Mononuclear cell (primary cell): ENCODE measurements around the gene PID1. TPM values are rescaled to one million over a fixed set of nuclear protein-coding genes. Genes with fewer than 3 reads are reported as not detected.

Source experiments
- H3K27me3 ChIP-seq: 2 replicates; pipeline ENCODE4 v1.6.0; 2011; ENCODE audit warnings: low read length, control low read depth; ENCODE audit not compliant: insufficient read depth
- H3K4me1 ChIP-seq: 2 replicates; pipeline ENCODE4 v1.5.1; 2011; ENCODE audit warnings: mild to moderate bottlenecking, low read length, control low read depth; ENCODE audit not compliant: insufficient read depth
- H3K4me3 ChIP-seq: 2 replicates; pipeline ENCODE4 v1.5.1; 2011; ENCODE audit warnings: mild to moderate bottlenecking, low read length, moderate library complexity
- H3K9me3 ChIP-seq: 2 replicates; pipeline ENCODE4 v1.5.1; 2011; ENCODE audit warnings: low read depth, mild to moderate bottlenecking, control low read depth, low read length
- total RNA-seq: library from RNA; depleted of rRNA; stranded (reverse); fragments of >200 nt; gene quantifications from one replicate; pipeline ENCODE4 v1.2.3, GENCODE V29; 2012

PID1 gene
- total RNA-seq, 1 donor = 8.4 TPM

GRCh38 chr2:229107601-229108000 is 163.5 kb downstream of the PID1 start:
- no peaks in the 10 kb centered on the region for H3K4me1 ChIP-seq
- H3K27me3 ChIP-seq = no peaks in the 10 kb centered on the region
- no peaks in the 10 kb centered on the region for H3K9me3 ChIP-seq
- H3K4me3 ChIP-seq = no peak overlapping the region

DNA sequence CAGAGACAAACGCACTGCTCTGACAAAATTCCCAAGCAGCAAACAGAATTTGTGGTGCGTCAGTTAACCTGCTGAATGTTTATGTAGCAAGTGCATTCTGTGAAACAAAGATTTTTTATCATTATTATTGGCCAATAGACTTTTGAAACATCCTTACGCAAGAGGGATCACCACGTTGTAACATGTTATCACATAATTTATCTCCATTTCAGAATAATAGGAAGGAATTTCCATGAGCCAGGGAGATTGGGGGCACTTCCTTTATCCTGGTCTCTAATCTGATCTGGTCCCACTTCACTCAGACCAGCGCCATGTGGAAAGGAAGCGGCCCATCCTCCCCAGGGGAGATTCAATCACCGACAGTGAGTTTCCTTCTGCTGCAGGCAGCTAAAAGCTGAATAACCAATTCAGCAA is 166.1 kb downstream of the PID1 start:
- H3K27me3 ChIP-seq = no peaks in the 10 kb centered on the region
- H3K4me1 ChIP-seq = no peaks in the 10 kb centered on the region
- H3K9me3 ChIP-seq = no peaks in the 10 kb centered on the region
- H3K4me3 ChIP-seq = no peak overlapping the region

DNA sequence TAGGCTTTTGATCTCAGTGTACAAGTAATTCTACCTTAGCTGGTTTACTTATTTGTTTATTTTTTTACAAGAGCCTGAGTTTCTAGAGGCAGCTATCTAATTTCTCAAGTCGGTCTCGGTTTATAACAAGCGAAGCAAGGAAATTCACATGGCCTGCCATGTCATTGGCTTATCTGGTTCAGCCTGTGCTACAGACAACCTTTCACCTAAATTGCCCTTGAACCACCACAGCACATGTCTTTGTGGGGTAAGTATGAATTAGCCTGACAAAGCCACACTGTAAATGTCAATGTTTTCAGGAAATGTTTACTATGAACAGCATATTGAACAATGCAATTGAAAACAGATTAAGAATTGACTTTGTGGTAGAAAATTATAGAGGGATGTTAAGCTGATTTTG is 167.1 kb downstream of the PID1 start:
- Histone ChIP-seq H3K4me3 (no peak overlapping the region), H3K4me1 (no peaks in the 10 kb centered on the region), H3K9me3 (no peaks in the 10 kb centered on the region), H3K27me3 (no peaks in the 10 kb centered on the region)

DNA sequence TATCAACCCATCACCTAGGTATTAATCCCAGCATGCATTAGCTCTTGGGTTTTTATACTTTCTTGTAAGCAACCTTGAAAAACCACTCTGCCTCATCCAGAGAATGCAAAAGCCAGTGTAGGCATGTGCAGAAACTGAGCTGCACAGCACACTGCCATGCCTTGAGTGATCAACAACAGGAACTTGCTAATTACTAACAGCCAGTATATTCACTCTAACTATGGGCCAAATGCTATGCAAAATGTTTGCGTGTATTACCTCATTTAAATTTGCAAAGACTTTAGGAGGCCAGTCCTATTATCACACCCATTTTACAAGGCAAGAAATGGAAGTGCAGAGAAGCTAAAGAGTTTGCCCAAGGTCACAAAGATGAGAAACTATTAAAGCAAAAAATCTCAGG is 169.8 kb downstream of the PID1 start:
- Histone ChIP-seq H3K4me1 (no peaks in the 10 kb centered on the region), H3K4me3 (no peak overlapping the region), H3K9me3 (no peaks in the 10 kb centered on the region), H3K27me3 (no peaks in the 10 kb centered on the region)

- Histone ChIP-seq H3K9me3 (no peaks in the 10 kb centered on the region), H3K4me3 (no peak overlapping the region), H3K4me1 (no peaks in the 10 kb centered on the region), H3K27me3 (no peaks in the 10 kb centered on the region)
Observed at GRCh38 chr2:229099231-229099630, 171.9 kb downstream of the PID1 start.

DNA sequence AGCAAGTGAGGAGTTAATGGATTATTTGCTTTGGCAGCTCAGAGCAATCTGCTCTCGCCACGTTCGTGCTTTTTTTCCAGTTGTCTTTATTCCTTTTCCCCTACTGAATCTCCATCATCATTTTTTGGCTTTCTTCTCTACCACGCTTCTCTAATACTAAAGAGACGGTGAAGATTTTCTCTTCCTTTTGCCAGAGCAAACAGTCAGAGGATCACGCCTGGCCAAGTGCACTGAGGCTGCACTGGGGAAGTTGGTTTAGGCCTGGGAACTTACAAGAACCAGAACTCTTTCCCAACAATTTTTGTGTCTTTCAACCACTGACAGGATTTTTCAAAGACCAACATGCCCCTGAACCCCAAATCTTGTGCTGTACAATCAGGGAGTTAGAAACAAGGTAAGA is 172.3 kb downstream of the PID1 start:
- Histone ChIP-seq H3K27me3 (no peaks in the 10 kb centered on the region), H3K4me3 (no peak overlapping the region), H3K4me1 (no peaks in the 10 kb centered on the region), H3K9me3 (no peaks in the 10 kb centered on the region)

DNA sequence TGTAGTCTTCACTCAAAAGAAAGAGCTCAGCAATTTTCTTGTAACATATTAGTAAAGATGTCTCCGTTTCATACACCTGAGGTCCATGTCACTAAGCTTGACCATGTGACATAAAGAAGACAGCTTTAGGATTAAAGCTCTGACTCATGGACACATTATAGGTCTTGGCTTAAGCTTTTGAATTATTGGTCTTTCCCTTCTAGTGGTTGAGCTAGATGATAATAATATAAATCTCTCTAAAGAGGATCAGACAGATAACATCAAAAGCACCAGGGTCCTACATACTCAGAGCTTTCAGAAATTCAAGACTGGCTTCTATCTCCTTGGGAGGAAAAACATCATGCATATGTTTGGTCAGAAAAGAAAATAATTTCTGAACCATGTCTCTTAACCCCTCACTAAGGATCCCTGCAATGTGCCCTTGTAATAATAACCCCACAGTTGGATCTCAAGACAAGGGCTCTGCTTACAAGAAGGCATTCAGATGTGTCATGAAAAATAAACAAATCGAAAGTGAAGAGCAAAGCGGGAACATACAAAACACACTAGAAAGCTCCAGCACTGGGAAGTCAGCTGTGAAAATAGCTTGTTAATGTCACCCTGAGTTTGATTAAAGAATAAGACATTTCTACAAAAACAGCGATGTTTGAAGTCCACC is 174.5 kb downstream of the PID1 start:
- Histone ChIP-seq H3K4me3 (no peak overlapping the region), H3K4me1 (no peaks in the 10 kb centered on the region), H3K27me3 (no peaks in the 10 kb centered on the region), H3K9me3 (no peaks in the 10 kb centered on the region)

DNA sequence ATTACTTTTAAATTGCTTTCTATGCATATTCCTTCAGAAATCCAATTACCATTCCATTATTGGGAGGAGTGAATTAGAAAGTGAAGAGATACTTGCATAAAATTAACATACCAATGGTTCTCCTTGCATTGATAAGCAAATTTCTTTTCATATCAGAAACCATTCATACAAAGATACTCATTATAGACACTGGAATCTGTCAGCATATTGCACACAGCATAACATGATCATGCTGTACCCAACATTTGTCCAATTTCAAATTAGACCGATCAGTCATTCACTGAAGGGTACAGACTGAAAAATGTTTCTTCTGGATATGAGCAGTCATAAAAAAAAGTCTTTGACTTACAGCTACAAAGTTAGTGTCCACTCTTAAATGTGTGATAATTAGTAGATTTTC is 175.6 kb downstream of the PID1 start:
- Histone ChIP-seq H3K9me3 (no peaks in the 10 kb centered on the region), H3K4me1 (no peaks in the 10 kb centered on the region), H3K27me3 (no peaks in the 10 kb centered on the region), H3K4me3 (no peak overlapping the region)

DNA sequence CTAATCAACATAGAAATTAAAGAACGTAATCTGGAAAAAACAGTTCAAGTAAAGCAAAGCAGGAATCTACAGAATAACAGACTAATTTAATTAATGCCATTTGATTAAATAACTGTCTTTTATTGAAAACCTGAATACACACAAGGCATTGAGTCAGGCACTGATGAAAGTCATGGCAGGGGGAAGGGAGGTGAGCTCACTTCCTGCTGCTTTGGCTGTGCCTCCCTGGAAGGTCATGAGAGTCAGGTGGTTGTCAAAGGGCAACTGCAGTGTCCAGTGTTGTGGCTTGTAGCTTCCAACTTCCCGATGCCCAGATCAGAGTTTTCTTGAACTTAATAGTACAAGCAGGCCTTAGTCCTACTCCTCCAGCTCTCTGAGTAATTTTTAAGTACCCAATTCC is 180.9 kb downstream of the PID1 start:
- H3K9me3 ChIP-seq = no peaks in the 10 kb centered on the region
- H3K27me3 ChIP-seq = no peaks in the 10 kb centered on the region
- no peaks in the 10 kb centered on the region for H3K4me1 ChIP-seq
- H3K4me3 ChIP-seq = no peak overlapping the region

GRCh38 chr2:229089776-229090175 is 181.3 kb downstream of the PID1 start:
- Histone ChIP-seq H3K4me3 (no peak overlapping the region), H3K27me3 (no peaks in the 10 kb centered on the region), H3K9me3 (no peaks in the 10 kb centered on the region), H3K4me1 (no peaks in the 10 kb centered on the region)

DNA sequence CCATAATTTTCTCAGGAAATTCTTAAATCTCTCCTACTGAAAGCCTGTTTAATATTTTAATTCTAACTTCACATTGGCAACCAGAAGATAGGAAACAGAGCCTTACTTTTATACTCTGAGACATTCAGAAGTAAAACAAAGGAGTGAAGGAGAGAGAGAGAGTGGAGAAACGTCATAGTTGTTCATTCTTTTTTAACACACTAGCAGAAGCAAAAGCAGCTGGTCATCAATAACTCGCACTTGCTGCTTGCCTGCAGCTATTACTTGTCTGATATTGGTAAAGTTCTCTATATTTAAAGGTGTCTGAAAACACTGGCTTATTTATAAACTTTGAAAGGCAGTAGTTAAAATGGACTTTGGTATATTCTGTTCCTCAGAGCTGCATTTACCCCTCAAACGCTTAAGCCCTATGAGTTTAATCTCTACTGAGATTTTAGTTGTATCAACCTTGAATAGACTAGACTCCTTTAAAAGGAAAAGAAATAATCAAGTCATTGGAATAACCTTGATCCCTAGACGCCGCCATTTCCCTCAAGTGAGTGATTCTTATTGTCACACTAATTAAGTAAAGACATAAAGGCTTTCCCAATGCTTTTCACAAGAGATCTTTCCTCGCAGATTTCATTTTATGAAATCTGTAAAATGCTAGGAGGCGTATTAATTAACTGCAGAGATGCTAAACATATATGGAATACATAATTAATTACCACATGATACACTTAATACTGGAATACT is 182.0 kb downstream of the PID1 start:
- Histone ChIP-seq H3K4me3 (no peak overlapping the region), H3K4me1 (no peaks in the 10 kb centered on the region), H3K27me3 (no peaks in the 10 kb centered on the region), H3K9me3 (no peaks in the 10 kb centered on the region)

GRCh38 chr2:229088517-229088913 is 182.6 kb downstream of the PID1 start:
- Histone ChIP-seq H3K27me3 (no peaks in the 10 kb centered on the region), H3K4me1 (no peaks in the 10 kb centered on the region), H3K4me3 (no peak overlapping the region), H3K9me3 (no peaks in the 10 kb centered on the region)

GRCh38 chr2:229087843-229088516 is 183.1 kb downstream of the PID1 start:
- no peaks in the 10 kb centered on the region for H3K4me1 ChIP-seq
- H3K27me3 ChIP-seq = no peaks in the 10 kb centered on the region
- H3K9me3 ChIP-seq = no peaks in the 10 kb centered on the region
- no peak overlapping the region for H3K4me3 ChIP-seq

- Histone ChIP-seq H3K9me3 (no peaks in the 10 kb centered on the region), H3K4me1 (no peaks in the 10 kb centered on the region), H3K27me3 (no peaks in the 10 kb centered on the region), H3K4me3 (no peak overlapping the region)
Observed at GRCh38 chr2:229087267-229087666, 183.8 kb downstream of the PID1 start.

GRCh38 chr2:229085439-229085838 is 185.6 kb downstream of the PID1 start:
- no peaks in the 10 kb centered on the region for H3K27me3 ChIP-seq
- no peaks in the 10 kb centered on the region for H3K9me3 ChIP-seq
- no peaks in the 10 kb centered on the region for H3K4me1 ChIP-seq
- H3K4me3 ChIP-seq = no peak overlapping the region
